NOMO-1 treated with dmso at 0.1 percent for 144 hours (cell line): ENCODE data around the gene SARNP.

Experiments
- DNase-seq: peaks from one replicate; lab custom pipeline; 2025; ENCODE audit not compliant: unreplicated experiment; lab: John Stamatoyannopoulos, UW

Gene SARNP

DNA sequence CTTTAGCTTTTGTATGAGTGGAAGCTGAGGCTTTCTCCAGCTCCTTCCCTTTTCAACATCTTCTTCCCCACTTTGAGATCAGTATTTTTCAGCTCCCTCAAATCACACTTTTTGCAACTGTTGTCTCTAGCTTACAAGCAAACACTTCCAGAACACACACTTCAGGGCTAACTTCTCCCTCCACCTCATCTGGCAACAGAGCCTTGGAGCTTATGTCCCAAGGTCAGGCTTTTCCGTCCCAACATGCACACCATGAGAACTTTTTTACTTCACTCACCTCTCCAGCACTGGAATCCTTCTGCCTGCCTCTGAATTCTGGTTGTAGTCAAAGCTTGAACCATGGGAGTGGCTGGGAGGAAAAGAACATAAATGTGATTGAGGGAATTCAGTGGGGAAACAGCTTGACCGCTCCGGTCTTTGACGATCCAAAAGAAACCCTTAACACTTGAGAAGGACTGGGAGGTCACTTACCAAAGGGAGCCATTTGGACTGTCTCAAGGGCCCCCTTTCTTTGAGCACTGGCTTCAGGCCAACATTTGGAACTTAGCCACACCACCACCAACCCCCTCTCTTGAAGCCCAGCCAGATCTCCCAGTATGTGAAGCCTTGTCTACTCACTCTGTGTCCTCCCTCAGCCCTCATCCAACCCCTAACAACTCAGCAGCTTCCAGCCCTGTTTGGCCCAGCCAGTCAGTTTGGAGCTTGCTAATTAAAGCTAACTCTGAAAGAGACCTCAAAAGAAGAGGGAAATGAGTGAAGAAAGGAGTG lies 105.6 kb downstream of the SARNP start:
- no peak for DNase-seq

DNA sequence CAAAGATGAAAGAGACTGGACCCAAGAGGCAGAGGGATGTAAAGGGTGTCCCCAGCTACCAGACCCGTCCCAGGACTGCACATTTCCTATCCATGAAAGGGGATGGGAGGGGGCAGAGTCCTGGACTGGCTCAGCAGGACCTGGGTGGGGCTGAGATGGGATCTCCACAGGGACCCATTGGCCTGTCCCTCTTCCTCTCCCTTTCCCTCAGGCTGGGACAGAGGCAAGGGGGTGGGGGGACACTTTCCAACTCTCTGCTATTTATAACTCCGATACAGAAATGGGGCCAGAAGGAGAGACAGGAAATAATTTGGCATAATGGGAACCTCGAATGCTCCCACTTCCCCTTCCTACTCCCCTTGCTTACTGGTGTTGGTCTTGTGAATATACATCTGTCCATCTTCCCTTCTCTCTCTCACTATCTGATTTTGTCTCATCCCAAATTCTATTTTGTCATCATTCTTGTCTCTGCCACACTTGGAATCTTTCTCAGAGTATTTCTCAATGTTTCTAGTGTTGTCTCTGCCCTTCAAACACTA lies 108.8 kb downstream of the SARNP start:
- no peak for DNase-seq

DNA sequence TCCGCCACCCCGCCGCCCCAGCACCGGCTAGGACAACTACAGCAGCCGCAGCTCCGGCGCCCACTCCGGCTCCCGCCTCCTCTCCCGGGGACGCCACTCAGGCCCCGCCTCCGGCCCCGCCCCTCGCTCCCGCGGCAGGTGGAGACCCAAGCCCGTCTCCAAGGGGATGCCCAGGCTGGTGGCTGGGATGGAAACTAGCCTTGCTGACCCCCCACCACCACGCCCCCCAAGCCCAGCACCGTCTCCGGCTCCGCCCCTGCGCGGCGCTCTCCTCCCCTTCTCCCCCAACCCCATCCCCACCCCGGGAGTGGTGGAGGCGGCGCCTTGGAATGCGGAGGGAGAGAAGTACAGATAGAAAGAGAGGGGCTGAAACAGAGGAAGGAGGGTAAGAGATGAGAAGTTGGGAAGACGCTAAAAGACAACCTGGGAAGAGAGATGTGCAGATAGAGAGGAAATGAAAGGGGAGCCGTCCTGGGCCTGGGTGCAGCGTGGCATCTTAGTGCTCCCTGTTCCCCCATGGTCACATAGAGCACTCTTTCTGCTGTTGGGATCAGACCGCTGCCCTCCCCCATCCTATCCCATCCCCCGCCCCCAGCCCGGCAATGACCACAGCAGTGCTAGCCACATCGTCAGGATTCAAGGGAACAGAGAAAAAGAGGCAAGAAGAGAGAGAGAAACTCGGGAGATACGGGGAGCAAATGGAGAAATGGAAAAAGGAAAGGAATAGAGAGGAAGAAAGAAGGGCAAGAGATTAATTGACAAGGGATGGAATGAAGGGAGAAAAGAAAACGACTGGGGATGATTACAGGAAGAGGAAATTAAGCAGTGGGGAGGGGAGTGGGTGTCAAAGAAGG lies 109.5 kb downstream of the SARNP start, which contains the start of gene ITGA7:
Gene ITGA7, minus strand, starts transcription at position 64 of the 854 bp plus-strand sequence. CDS start 222 bp downstream, outside the sequence.
- no peak for DNase-seq
